ENCODE measurements around the gene LRSAM1.
A peak's percentile ranks its signal among the peaks of the same experiment; 100 is the strongest.

LRSAM1 gene

DNA sequence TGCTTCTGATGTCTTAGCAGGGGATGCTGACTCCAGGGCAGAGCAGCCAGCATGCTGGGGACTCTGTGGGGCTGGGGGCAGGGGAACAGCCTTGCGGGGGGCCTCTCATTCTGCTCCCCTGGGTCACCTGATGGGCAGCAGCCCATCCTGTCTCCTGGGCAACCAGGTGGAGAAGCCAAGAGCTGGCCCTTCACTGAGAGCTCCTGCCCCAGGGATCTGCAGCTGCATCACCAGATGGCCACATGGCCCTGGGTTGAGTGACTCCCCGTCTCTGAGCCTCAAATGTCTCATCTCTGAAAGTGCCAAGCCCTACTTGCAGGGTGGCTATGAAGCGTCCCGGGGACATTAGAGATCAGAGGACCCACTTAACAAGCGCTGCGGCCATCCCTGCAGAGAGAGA is 49.1 kb downstream of the LRSAM1 start:
- no peak for DNase-seq

DNA sequence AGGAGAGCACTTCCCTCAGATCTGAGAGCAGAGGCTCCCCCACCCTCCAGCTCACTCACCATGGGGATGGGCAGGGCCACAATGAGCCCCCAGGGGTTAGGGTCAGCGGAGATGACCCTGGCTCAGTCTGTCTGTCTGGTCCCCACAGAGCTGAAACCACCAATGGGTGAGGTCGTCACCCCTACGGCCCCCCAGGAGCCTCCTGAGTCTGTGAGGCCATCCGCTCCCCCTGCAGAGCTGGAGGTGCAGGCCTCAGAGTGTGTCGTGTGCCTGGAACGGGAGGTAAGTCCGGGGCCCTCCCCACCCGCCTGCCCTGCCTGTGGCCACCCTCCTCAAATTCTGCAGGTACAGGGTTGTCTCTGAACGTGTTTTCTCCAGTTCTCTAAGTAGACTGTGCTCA is 49.6 kb downstream of the LRSAM1 start:
- no peak for DNase-seq

DNA sequence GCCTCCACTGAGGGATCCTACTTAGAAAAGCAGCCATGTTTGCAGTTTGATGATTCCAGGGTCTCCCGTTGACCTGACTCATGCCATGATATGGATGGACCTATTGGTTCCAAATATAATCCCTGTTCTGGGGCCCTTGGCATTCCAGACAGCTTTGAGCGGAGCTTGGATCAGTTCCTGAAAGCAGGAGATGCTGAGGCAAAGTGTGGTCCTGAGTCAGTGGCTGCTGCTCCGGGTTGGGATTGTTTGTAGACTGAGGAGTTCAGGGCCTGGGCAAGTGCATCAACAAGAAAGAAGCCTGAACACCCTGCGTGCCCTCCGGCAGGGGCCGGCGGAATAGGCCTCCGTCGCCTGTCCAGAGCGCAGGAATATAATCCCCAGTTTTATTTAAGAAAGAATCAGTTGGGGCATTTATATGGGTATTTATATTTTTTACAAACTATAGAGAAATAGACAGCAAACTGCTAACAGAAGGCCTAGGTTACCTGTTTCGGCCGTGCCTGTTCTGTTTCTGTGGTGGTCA is 50.6 kb downstream of the LRSAM1 start:
- DNase-seq: no peak

DNA sequence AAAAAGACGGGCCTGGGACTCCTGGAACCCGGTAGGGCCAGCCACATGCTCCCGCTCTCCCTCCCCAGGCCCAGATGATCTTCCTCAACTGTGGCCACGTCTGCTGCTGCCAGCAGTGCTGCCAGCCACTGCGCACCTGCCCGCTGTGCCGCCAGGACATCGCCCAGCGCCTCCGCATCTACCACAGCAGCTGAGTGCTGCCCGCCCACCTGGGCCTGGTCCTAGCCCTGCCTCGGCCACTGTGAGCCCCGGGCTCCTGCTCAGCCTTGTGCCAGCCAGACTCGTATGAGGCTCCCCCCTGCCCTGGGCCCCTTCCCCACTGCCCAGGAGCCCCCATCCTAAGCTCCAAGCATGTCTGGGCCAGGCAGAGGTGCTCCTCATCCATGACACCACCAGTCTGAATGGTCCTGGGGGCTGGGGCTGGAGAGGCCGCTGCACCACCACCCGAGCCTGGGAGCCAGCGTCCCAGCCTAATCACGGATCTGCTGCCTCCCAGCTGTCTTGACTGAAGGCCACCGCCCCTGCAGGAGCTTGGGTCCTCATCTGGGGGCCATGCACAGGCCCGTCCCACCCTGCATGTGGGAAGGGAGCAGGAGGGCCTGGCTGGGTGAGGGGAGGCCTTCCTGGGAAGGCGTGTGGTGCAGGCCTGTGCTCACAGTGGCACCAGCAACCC is 51.5 kb downstream of the LRSAM1 start:
- no peak for DNase-seq

DNA sequence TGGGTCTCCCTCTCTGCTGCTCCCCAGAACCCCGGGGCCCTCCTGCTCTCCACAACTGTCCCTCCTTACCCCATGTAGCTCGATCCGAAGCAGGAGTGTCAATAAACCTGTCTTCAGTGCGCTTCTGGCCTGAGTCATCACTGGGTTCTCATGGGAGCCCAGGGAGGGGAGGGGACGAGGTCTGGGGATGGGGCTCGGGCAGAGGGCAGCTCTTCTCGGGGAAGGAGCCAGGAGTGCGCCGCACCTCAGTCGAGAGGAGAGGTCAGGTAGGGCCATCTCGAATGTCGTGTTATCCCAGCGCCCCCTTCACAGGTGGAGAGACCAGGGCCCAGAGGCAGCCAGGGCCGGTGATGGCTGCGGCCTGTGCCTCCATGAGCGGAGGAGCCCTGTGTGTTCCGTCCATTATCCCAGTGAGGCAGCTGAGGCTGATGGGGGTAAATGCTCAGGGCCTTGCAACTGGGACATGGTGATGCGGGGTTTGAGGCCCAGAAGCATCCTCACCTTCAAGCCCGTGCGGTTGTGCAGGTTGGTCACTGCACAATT is 52.1 kb downstream of the LRSAM1 start:
- DNase-seq: no peak

DNA sequence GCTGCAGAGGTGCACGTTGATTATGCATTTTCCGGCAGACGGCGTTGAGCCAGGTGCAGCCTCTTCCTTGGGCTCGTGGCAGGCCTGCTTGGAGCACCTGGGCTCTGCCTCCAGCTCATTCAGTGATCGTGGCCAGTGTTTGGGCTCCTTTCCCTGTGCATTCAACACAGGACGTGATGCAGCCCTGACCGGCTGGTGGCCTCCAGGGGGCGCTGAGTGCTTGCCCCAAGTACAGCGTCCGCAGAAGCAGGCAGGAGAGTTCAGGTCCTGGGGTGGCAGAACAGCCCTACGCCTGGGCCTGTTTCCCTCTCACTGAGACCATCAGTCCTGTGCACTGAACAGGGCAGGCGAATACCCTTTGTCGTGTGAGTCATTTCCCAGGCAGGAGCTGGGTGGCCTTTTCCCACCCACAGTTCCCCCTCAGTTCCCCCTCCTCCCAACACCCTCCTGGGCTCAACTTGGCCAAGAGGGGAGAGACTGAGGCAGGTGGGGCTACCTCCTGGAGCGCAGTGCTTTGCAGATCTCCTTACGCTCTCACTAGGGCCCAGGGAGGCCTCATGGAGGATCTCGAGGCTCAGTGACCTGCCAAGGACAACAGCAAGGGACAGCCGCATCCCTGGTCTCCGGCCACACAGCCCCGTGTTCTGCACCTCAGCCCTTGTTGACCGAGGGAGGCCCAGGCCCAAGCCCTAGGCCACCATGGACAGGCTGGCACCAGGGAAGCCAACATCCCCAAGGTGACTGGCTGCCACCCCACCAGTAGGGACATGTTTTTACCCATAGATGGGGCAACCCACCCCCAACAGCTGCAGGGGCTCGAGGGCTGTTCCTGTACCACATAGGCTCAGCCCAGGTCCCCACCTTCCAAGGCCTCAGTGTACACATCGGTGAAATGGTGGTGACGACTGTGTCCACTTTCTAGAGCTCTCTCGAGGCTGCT is 52.9 kb downstream of the LRSAM1 start:
- peak; percentile 84 to 88 for DNase-seq

DNA sequence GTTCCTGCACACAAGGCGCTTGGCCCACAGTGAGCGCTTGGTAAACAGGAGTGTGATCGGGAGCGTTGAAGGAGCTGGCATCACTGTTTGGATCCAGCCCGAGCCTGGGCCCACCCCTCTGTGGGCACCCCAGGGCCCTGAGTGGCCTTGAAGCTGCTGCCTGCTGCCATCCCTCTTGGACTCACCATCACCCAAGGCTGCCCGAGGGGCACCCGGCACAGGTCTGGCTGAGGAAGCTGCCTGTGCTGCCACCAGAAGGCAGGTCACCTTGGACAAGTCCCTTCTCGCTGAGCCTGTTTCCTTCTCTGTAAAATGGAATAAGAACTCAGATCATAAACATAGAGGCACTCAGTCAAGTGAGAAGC is 53.6 kb downstream of the LRSAM1 start:
- no peak for DNase-seq

DNA sequence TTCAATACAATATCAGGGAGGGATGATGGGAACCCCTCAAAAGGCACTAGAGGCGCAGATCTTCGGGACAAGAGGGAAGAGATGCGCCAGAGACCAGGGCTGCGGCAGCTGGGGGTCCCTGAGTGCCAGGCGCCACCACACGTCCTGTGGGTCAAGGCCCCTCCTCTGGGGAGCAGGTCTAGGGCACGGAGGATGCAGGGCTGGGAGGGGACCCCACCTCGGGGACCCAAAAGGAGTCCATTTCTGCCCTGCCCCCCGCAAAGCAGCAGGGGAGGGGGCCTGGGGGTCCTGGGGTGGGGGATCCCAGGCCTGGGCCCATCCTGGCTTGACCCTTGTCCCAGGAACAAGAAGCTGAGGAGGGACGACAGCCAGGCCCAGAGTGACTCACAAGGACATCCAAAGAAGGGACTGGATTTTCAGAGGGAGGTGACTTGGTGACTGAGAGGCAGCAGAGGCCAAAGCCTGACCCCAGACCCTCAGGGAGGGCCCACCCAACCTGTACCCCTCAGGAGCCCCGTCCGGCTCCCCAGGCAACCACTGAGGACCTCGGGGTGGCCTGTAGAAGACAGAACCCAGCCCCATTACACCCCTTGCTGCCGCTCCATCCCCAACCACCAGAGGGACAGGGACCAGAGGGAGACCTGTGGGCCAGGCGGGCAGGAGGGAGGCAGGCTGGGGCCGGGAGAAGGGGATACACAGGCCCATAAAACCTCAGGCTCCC is 54.2 kb downstream of the LRSAM1 start:
- DNase-seq: peak; percentile 60 to 62

DNA sequence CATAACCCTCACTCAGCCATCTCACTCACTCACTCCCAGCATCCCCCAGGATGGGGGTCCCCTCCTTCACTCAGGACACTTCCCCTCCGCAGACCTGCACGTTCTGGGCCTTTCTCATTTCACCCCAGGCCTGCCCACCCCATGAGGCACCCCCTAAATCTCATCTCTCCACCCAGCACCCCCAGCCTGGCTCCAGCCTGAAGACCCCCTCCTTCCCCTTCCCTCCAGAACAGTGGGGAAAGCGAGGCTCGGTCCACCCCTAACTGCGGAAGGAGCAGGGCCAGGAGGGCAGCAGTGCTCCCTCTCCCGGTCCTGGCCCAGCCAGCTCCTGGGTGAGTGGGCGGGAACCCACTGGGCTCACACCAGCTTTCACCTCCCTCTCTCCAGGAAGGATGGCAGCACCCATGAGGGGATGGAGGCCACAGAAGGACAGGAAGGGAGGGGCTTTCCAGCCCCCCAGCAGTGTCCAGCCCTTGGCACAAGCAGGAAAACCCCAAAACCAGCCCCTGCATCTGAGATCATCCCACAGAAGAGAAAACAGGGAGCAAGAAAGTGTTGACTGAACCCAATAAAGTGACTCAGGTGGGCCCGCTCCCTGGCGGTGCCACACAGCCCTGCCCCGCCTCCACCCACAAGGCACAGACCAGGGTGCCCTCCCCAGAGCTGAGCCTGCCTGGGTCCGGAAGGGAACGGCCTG is 55.0 kb downstream of the LRSAM1 start:
- no peak for DNase-seq

DNA sequence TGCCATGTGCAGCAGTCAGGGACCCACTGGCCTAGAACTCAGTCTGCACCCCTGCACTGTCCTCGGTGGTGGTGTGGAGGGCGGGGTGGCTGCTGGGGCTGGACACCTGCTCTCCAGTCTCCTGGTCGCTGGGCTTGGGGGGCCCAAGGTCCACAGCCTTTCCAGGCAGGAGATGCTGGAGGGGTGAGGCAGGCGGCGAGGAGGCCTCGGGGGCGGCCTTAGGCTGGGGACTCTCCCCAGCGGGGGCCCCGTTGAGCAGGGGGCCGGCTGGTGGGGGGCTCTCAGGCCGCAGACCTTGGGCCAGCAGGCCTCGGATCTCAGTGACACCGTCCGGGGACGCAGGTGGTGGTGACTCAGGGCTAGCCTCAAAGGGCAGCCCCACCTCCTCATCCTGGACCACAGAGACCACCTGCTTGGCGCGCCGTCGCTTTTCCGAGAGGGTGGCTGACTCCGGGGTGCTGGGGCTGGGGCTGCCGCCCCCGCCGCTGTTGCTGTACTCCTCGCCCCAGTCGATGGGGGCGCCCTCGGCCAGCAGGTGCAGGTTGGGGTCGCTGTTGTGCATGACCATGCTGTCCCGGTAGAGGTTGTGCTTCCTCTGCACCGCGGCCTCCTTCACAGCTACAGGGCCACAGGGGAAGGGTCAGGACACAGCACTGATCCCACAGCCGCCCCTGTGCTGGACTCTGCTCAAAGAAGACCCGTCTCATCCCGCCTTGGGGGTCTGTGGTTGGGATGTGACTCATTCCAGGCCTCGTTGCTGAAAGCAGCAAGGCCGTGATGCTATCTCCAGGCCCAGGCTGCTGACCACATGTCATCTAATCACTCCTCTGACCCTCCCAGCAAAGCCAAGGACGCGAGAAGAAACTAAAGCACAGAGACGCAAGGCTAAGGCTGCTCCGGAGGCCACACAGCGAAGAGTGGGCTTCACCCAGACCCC is 55.8 kb downstream of the LRSAM1 start:
- no peak for DNase-seq

DNA sequence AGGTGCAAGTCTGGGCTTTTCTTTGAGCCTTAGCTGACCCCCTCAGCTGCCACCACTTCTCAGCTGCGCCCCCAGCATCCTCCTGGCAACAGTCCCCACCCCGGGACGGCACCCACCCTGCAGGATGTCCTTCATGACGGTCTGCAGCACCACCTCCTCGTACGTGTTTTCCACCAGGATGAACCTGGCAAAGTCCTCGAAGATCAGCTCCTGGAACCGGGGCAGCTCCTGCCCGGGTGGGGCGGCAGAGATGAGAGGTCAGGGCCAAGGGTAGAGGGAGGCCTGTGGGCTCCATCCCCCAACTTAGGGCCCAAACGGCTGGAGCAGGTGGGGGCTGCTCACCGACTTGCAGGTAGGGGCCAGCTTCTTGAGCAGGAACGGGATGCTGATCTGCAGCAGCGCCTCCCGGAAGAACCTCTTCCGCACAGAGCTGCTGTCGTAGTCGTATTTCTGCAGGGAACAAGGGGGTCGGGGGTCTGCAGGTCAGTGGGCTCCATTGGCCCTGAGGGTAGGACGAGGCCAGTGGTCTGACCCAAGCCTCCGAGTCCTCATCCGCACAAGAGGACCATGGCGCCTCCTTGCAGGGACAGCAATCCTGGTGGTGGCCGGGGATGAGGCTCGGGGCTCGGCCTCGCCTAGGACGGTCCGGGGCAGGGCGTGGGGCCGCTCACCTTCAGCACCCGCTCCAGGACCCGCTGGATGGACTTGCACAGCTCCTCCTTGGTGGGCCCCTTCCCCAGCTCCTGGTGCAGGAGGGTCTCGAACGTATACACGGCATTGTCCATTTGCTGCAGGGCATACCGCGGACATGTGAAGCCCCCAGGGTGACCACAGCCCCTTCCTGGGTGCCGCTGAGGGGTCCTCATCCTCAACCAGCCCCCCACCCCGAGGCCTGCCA is 56.7 kb downstream of the LRSAM1 start:
- no peak for DNase-seq

DNA sequence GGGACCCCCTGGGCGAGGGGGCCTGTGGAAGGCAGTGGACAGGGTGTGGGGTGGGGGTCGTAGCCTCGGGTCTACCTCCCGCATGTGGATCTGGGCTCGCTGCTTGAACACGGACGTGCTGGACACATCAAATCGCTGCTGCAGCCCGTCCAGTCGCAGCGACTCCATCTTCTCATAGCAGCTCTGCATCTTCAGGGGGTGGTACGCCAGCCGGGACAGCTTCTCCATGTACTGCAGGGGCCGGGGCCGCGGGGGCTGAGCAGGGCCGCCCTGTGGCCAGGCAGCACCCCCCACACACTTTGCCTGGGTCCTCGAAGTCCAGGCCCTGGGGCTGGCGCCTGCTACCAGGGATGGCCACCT is 57.6 kb downstream of the LRSAM1 start:
- no peak for DNase-seq

DNA sequence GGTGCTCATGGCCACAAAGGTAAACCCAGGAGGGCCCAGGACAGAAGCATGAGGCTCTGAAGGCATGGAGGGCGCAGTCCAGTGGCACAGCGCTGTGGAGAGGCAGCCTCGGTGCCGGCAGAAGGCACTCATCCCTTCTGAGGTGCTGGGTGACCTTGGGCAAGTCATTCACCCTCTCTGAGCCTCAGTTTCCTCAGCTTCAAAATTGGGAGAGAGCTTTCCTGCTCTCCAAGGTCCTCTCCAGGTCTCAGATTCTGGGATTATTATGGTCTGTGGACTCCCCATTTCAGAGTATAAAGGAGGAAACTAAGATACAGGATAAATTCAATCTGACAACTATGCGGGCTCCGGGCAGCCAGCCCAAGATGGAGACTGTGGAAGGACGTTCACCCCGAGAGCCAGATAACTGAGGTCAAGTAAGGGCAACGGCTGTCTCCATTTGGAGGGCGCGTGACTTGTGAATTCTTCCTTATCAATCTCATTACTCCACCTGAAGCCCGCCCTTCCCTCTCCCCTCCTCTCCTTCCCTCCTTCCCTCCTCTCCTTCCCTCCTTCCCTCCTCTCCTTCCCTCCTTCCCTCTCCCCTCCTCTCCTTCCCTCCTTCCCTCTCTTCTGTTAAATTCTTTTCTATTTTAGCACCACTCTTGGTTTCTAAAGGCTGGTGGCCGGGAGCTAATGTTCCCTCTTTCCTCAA is 58.1 kb downstream of the LRSAM1 start:
- no peak for DNase-seq

DNA sequence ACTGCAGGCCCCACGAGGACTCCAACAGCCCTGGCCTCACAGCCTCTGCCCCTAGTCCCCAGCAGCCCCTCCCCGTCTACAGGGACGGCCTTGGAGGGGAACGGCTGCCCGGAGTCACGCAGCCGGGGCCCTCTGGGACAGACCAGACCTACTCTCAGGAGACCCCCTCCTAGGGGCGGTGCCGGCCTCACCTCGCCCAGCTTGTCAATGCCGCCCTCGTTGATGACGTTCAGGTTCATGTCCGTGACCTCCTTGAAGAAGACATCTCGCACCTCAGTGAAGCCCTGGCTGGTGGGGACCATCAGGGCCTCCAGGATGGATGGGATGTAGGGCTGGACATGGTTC is 58.6 kb downstream of the LRSAM1 start:
- DNase-seq: no peak

DNA sequence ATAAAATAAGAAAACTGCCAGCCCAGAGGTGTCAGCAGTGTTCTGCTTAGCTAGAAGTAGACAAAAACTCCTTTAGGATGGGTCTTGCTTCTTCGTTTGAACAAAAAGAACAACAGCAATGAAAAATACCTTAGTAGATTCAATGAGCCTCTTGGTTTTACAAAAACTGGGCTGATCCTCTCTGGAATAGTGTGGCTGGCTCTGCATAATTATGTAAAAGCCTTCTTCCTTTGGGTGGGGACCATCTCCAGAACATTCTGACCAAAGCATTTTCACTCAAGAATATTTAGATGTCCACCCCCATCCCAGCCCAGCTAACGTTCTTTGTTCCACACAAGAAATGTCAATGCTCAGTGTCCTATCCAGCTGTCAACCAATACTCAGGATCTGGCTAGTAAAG is 63.2 kb downstream of the LRSAM1 start:
- no peak for DNase-seq

DNA sequence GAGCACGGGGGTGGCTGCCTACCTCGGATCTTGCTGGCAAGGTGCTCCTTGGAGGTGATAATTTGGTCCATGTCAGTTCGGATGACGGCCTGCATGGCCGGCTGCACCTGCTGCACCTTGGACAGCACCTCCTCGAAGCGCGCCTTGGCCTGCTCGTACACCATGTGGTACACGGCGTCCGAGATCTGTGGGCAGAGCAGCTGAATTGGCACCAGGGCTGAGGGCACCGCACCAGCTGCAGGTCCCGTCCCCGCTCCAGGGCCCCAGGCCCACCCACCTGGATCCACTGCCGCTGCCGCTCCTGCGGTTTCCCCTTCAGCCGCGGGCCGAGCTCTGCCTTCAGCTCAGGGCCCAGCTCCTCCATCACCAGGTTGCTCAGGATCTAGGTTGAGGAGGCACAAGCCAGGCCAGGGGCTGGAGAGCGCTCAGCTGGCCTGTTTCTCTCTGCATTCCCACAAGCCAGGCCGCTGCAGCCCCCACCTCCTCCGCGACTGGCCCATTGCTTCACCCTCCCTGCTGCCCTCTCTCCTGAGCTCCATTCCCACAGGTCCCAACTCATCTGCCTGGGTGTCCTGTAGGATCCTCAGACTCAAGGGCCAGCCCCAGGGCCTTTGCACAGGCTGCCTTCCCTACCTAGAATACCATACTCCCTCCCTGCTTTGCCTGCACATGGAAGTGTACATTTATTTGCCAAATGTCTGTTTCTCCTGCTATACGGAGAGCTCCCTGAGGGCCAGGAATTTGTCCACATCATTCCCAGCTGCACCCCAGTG is 65.7 kb downstream of the LRSAM1 start:
- no peak for DNase-seq

DNA sequence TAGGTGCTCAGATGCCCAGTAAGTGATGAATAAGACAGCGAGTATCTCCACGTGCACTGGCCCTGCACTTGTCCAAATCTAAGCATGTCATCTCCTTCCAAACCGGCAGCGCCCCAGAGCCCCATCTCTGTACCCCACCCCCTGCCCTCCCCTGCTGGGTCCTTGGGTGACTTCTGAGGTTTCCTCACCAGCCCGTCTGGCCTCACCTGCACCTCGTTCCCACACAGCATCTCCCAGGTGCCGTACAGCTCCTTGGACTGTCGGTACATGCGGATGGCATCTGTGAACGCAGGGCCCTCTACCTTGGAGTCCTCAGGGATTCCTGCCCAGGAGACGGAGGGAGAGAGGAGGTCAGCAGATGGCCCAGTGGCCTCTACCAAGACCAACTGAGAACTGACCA is 66.3 kb downstream of the LRSAM1 start:
- no peak for DNase-seq

DNA sequence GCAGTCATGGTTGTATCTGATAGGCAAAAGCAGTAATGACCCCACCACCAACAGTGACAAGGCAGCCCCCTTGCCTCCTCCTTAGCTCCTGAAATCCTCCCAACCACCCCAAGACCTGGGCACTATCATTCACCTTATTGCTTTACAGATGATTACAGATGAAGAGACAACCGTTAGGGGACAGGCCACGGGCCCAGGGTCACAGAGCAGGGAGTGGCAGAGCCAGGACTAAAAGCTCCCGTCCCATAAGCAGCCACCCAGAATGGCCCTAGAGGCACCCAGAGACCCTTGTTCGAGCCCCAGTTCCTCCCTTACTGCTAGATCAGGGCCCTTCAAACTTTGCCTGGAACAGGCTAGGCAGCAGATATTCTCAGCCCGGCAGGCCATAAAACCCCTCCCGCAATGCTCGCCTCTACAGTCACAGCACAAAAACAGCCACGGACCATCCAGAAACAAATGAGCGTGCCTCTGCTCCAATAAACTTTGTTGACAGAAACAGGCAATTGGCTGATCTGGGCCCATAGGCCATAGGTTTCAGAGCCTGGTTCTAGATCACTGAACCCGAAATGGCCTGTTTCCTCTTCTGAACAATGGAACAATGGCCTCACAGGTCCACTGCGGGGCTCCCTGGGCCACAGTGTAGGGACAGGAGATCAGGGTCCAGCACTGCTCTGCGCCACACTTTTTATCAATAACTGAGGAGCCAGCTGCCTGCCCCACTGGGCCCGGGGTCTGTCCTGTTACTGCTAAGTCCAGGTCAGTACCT is 67.0 kb downstream of the LRSAM1 start:
- DNase-seq: no peak
